GM19099 (cell line): ENCODE data around the gene CCDC73.

ENCODE experiments used
- POLR2A ChIP-seq: IDR thresholded peaks from 3 replicates; pipeline ENCODE4 v1.6.1; 2011; ENCODE audit warnings: low read depth; ENCODE audit not compliant: insufficient read length; ENCODE audit errors: extremely low read depth

The CCDC73 gene

GRCh38 chr11:32752001-32752400, 42.5 kb downstream of the CCDC73 start:
- no peak for TF ChIP-seq POLR2A

GRCh38 chr11:32751381-32751780, 43.1 kb downstream of the CCDC73 start:
- TF ChIP-seq POLR2A: no peak

GRCh38 chr11:32729976-32730375, 64.5 kb downstream of the CCDC73 start:
- no peak for TF ChIP-seq POLR2A

- TF ChIP-seq POLR2A: no peak
Measured at GRCh38 chr11:32723332-32723731, 71.1 kb downstream of the CCDC73 start.

GRCh38 chr11:32722255-32722654, 72.2 kb downstream of the CCDC73 start:
- TF ChIP-seq POLR2A: no peak

GRCh38 chr11:32713496-32713895, 81.0 kb downstream of the CCDC73 start:
- TF ChIP-seq POLR2A: no peak

- no peak for TF ChIP-seq POLR2A
Measured at GRCh38 chr11:32706985-32707741, 87.3 kb downstream of the CCDC73 start.

GRCh38 chr11:32705309-32706033, 89.0 kb downstream of the CCDC73 start:
- no peak for TF ChIP-seq POLR2A

GRCh38 chr11:32704775-32705174, 89.7 kb downstream of the CCDC73 start:
- no peak for TF ChIP-seq POLR2A

GRCh38 chr11:32704261-32704660, 90.2 kb downstream of the CCDC73 start:
- no peak for TF ChIP-seq POLR2A

GRCh38 chr11:32701616-32702015, 92.8 kb downstream of the CCDC73 start:
- TF ChIP-seq POLR2A: no peak

- TF ChIP-seq POLR2A: no peak
Measured at GRCh38 chr11:32698579-32698978, 95.9 kb downstream of the CCDC73 start.

- TF ChIP-seq POLR2A: no peak
Measured at GRCh38 chr11:32671051-32671450, 123.4 kb downstream of the CCDC73 start.

GRCh38 chr11:32659672-32660071, 134.8 kb downstream of the CCDC73 start:
- TF ChIP-seq POLR2A: no peak

GRCh38 chr11:32658639-32659406, 135.6 kb downstream of the CCDC73 start:
- TF ChIP-seq POLR2A: no peak
